Measurements from ENCODE around the gene MMD. TPM values are rescaled to one million over a fixed set of nuclear protein-coding genes. Genes with fewer than 3 reads are reported as not detected.

Gene MMD
- total and polyA plus RNA-seq, 2 of the 13 experiments (the other 11 are each of a cell fraction or from before 2014, with no cell fraction given): 121 to 225 TPM

DNA sequence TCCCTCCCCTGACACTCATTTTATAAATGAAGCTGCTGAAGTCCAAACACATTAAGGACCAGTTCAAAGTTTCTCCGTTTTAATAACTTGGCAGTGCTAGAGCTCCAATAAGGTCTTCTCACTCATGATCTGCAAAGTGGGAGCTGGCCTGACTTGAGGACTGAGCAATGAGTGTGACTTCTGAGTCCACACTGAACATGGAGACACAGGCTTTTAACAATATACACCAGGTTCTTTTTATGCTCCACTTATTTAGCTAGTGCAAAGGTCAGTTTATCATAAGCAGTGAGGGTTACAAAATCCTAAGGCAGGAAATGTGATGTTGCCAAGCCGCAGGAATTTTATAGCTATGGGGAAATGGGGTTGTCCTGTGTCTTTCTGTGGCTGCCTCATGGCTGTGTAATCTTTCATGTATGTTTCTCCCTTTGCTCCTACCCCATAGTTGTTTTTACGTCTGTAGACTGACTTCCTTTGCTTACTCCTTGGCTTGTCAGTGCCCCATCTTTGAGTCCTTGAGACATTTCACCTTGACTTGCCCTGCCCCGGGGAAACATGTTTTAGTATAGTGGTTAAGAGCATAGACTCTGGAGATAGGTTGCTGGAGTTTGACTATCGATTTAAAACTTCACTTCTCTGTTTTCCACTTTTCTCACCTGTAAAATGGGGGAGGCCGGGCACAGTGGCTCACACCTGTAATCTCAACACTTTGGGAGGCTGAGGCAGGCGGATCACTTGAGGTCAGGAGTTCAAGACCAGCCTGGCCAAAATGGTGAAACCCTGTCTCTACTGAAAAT lies 12.2 kb upstream of the MMD start (continued):
- TF ChIP-seq, protein P1, sequence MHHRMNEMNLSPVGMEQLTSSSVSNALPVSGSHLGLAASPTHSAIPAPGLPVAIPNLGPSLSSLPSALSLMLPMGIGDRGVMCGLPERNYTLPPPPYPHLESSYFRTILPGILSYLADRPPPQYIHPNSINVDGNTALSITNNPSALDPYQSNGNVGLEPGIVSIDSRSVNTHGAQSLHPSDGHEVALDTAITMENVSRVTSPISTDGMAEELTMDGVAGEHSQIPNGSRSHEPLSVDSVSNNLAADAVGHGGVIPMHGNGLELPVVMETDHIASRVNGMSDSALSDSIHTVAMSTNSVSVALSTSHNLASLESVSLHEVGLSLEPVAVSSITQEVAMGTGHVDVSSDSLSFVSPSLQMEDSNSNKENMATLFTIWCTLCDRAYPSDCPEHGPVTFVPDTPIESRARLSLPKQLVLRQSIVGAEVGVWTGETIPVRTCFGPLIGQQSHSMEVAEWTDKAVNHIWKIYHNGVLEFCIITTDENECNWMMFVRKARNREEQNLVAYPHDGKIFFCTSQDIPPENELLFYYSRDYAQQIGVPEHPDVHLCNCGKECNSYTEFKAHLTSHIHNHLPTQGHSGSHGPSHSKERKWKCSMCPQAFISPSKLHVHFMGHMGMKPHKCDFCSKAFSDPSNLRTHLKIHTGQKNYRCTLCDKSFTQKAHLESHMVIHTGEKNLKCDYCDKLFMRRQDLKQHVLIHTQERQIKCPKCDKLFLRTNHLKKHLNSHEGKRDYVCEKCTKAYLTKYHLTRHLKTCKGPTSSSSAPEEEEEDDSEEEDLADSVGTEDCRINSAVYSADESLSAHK (CRISPR knock-in tag; IDR thresholded peaks at IDR 0.05; ENCODE audit: borderline replicate concordance): no peak
- TF ChIP-seq, protein P2, sequence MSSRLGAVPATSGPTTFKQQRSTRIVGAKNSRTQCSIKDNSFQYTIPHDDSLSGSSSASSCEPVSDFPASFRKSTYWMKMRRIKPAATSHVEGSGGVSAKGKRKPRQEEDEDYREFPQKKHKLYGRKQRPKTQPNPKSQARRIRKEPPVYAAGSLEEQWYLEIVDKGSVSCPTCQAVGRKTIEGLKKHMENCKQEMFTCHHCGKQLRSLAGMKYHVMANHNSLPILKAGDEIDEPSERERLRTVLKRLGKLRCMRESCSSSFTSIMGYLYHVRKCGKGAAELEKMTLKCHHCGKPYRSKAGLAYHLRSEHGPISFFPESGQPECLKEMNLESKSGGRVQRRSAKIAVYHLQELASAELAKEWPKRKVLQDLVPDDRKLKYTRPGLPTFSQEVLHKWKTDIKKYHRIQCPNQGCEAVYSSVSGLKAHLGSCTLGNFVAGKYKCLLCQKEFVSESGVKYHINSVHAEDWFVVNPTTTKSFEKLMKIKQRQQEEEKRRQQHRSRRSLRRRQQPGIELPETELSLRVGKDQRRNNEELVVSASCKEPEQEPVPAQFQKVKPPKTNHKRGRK (CRISPR knock-in tag; IDR thresholded peaks at IDR 0.05): no peak
- TF ChIP-seq HOXA7 (CRISPR knock-in tag; IDR thresholded peaks at IDR 0.05) (no peak), RORA (CRISPR knock-in tag; IDR thresholded peaks at IDR 0.05) (no peak), ZNF354B (CRISPR knock-in tag; IDR thresholded peaks at IDR 0.05) (no peak), PHF21A (CRISPR knock-in tag; IDR thresholded peaks at IDR 0.05) (peak; percentile 86), NR2F6 (IDR thresholded peaks at IDR 0.05) (no peak), NR2F6 (CRISPR knock-in tag; IDR thresholded peaks at IDR 0.05) (peak; percentile 68; the same call in 1 of the 2 replicates), ZNF839 (CRISPR knock-in tag; IDR thresholded peaks at IDR 0.05; ENCODE audit: borderline replicate concordance) (no peak), ZSCAN20 (CRISPR knock-in tag; IDR thresholded peaks at IDR 0.05; ENCODE audit: borderline replicate concordance) (0 out of 2 replicates have a peak, but pooled peaks have one; percentile 8), JUNB (CRISPR knock-in tag; IDR thresholded peaks at IDR 0.05; ENCODE audit: borderline replicate concordance) (no peak; the same call in 1 of the 2 replicates), ARNT (IDR thresholded peaks at IDR 0.05) (no peak), BCL6 (CRISPR knock-in tag; IDR thresholded peaks at IDR 0.05) (peak; percentile 82), MIER3 (CRISPR knock-in tag; IDR thresholded peaks at IDR 0.05; ENCODE audit: borderline replicate concordance) (0 out of 2 replicates have a peak, but pooled peaks have one; percentile 32), POLR2A (IDR thresholded peaks at IDR 0.05; ENCODE audit: insufficient read depth in 1 of 2, low read depth in 2 of 2, low read length in 2 of 2) (peak; percentile 64 to 93), ATF7 (IDR thresholded peaks at IDR 0.05) (no peak), ATF7 (CRISPR knock-in tag; IDR thresholded peaks at IDR 0.05) (no peak), NCOR1 (IDR thresholded peaks at IDR 0.05; ENCODE audit: borderline replicate concordance, low read length) (peak; percentile 83), RNF2 (conservative IDR thresholded peaks at IDR 0.05; ENCODE audit: low read depth) (0 out of 2 replicates have a peak, but pooled peaks have one; percentile 22), ARHGAP35 (CRISPR knock-in tag; IDR thresholded peaks at IDR 0.05; ENCODE audit: borderline replicate concordance) (no peak), ZNF816 (CRISPR knock-in tag; IDR thresholded peaks at IDR 0.05; ENCODE audit: borderline replicate concordance) (no peak)
- TF ChIP-seq, protein P3, sequence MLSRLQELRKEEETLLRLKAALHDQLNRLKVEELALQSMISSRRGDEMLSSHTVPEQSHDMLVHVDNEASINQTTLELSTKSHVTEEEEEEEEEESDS (CRISPR knock-in tag; IDR thresholded peaks at IDR 0.05; ENCODE audit: borderline replicate concordance): no peak
- TF ChIP-seq, protein P4, sequence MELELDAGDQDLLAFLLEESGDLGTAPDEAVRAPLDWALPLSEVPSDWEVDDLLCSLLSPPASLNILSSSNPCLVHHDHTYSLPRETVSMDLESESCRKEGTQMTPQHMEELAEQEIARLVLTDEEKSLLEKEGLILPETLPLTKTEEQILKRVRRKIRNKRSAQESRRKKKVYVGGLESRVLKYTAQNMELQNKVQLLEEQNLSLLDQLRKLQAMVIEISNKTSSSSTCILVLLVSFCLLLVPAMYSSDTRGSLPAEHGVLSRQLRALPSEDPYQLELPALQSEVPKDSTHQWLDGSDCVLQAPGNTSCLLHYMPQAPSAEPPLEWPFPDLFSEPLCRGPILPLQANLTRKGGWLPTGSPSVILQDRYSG (CRISPR knock-in tag; IDR thresholded peaks at IDR 0.05): no peak
- TF ChIP-seq, protein P5, sequence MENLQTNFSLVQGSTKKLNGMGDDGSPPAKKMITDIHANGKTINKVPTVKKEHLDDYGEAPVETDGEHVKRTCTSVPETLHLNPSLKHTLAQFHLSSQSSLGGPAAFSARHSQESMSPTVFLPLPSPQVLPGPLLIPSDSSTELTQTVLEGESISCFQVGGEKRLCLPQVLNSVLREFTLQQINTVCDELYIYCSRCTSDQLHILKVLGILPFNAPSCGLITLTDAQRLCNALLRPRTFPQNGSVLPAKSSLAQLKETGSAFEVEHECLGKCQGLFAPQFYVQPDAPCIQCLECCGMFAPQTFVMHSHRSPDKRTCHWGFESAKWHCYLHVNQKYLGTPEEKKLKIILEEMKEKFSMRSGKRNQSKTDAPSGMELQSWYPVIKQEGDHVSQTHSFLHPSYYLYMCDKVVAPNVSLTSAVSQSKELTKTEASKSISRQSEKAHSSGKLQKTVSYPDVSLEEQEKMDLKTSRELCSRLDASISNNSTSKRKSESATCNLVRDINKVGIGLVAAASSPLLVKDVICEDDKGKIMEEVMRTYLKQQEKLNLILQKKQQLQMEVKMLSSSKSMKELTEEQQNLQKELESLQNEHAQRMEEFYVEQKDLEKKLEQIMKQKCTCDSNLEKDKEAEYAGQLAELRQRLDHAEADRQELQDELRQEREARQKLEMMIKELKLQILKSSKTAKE (CRISPR knock-in tag; IDR thresholded peaks at IDR 0.05; ENCODE audit: borderline replicate concordance): no peak
